ENCODE data around the gene RPN2. TPM values are rescaled to one million over a fixed set of nuclear protein-coding genes. Genes with fewer than 3 reads are reported as not detected.

RPN2 gene
- polyA plus RNA-seq, 1 of the 3 experiments (the other 2 are of a cell fraction) = 420 TPM

DNA sequence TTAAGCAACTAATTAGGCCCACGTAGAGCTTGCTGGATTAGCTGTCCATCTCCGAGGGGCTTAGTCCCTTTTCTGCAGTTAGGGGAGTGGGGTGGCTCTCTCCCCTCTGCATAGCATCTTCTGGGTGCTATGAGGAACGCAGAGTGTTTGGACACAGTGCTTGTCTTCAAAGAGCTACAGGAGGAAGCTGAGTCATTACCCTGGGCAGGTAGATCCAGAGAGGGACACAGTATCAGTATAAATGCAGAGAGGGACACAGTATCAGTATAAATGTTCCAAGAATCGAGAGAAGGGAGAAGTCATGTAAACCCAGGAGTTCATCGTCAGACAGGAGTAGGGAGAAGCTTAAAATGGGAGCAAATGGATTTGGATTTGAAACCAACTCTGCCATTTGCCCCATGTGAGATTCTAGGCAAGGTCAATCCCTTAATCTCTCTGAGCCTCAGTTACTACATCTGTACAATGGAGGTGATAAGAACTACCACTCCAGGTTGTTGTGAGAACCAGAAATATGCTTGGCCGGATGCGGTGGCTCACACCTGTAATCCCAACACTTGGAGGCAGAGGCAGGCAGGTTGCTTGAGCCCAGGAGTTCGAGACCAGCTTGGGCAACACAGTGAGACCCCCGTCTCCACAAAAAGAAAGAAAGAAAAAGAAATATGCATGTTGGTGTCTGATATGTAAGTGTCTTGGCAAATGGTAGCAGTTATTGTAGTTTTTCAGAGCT, 88.0 kb downstream of the RPN2 start:
- H3F3A ChIP-seq (replicated peaks; ENCODE audit: insufficient read depth) = no peaks in the 10 kb centered on the region
- no peaks in the 10 kb centered on the region for H3K27me3 ChIP-seq (ENCODE audit: insufficient read depth)
- H3K79me2 ChIP-seq (ENCODE audit: insufficient read depth) = no peaks in the 10 kb centered on the region
- CTCF ChIA-PET = interaction anchor here (1.3 to 1.8 kb wide), 3 partner anchors 10 to 267 kb away, joined by 3 to 6 read pairs (median 5); no protein-coding TSS in a partner anchor
- H3K36me3 ChIP-seq (replicated peaks in 1 of 2; ENCODE audit: control insufficient read depth in 1 of 2, insufficient read depth in 2 of 2, low read length in 1 of 2) = no peaks in the 10 kb centered on the region
- H3K27ac ChIP-seq (ENCODE audit: low read depth in 2 of 2, low read length in 1 of 2) = no peak overlapping the region
- DNase-seq = no peak
- peaks cover 0 to 15% of the 10 kb centered on the region in 2 experiments; a peak in 1 of 4 replicates for H3K4me1 ChIP-seq (ENCODE audit: control insufficient read depth in 1 of 2, insufficient read depth in 2 of 2, low read depth in 1 of 2, low read length in 1 of 2)
- POLR2A ChIA-PET = interaction anchor here (0.6 kb wide), 2 partner anchors 80 to 254 kb away, joined by 3 to 4 read pairs; partner anchors contain the start of gene NNAT
- H3K9me2 ChIP-seq = no peaks in the 10 kb centered on the region
- no peak overlapping the region for H2AFZ ChIP-seq (ENCODE audit: low read depth)
- no peak for TF ChIP-seq POLR2AphosphoS5 (IDR thresholded peaks at IDR 0.05; ENCODE audit: low read depth, low read length)
- TF ChIP-seq, protein P1, sequence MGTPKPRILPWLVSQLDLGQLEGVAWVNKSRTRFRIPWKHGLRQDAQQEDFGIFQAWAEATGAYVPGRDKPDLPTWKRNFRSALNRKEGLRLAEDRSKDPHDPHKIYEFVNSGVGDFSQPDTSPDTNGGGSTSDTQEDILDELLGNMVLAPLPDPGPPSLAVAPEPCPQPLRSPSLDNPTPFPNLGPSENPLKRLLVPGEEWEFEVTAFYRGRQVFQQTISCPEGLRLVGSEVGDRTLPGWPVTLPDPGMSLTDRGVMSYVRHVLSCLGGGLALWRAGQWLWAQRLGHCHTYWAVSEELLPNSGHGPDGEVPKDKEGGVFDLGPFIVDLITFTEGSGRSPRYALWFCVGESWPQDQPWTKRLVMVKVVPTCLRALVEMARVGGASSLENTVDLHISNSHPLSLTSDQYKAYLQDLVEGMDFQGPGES (IDR thresholded peaks at IDR 0.05; ENCODE audit: low read depth, low read length) = no peak
- TF ChIP-seq EP300 (IDR thresholded peaks at IDR 0.05; ENCODE audit: borderline replicate concordance in 1 of 2, low read depth in 1 of 2, low read length in 1 of 2) = no peak
- TF ChIP-seq CHD2 (IDR thresholded peaks at IDR 0.05; ENCODE audit: low read length, partially characterized antibody) = no peak
- TF ChIP-seq GATA2 (CRISPR knock-in tag; IDR thresholded peaks at IDR 0.05) = no peak
- no peak for TF ChIP-seq ELF1 (IDR thresholded peaks at IDR 0.05)
- no peak for TF ChIP-seq SIN3A (IDR thresholded peaks at IDR 0.05; ENCODE audit: borderline replicate concordance, low read depth, low read length)
- no peak for TF ChIP-seq RCOR1 (IDR thresholded peaks at IDR 0.05; ENCODE audit: low read length)
- TF ChIP-seq TCF12 (IDR thresholded peaks at IDR 0.05) = no peak
- no peak for TF ChIP-seq TEAD4 (IDR thresholded peaks at IDR 0.05; ENCODE audit: borderline replicate concordance, insufficient read depth)
- no peak for TF ChIP-seq JUND (IDR thresholded peaks at IDR 0.05)
- TF ChIP-seq RXRA (IDR thresholded peaks at IDR 0.05; ENCODE audit: borderline replicate concordance, low read depth) = no peak
- no peak for TF ChIP-seq RFX5 (IDR thresholded peaks at IDR 0.05; ENCODE audit: low read length)
- TF ChIP-seq FOXM1 (IDR thresholded peaks at IDR 0.05; ENCODE audit: low read depth) = no peak
- TF ChIP-seq, protein P2, sequence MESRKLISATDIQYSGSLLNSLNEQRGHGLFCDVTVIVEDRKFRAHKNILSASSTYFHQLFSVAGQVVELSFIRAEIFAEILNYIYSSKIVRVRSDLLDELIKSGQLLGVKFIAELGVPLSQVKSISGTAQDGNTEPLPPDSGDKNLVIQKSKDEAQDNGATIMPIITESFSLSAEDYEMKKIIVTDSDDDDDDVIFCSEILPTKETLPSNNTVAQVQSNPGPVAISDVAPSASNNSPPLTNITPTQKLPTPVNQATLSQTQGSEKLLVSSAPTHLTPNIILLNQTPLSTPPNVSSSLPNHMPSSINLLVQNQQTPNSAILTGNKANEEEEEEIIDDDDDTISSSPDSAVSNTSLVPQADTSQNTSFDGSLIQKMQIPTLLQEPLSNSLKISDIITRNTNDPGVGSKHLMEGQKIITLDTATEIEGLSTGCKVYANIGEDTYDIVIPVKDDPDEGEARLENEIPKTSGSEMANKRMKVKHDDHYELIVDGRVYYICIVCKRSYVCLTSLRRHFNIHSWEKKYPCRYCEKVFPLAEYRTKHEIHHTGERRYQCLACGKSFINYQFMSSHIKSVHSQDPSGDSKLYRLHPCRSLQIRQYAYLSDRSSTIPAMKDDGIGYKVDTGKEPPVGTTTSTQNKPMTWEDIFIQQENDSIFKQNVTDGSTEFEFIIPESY (IDR thresholded peaks at IDR 0.05; ENCODE audit: borderline replicate concordance, low read depth) = no peak
- TF ChIP-seq, protein P3, sequence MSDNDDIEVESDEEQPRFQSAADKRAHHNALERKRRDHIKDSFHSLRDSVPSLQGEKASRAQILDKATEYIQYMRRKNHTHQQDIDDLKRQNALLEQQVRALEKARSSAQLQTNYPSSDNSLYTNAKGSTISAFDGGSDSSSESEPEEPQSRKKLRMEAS (IDR thresholded peaks at IDR 0.05; ENCODE audit: low read depth) = no peak
- no peak for TF ChIP-seq FOXJ3 (CRISPR knock-in tag; IDR thresholded peaks at IDR 0.05)
- no peak overlapping the region for H3K9ac ChIP-seq
- H3K4me2 ChIP-seq = no peak overlapping the region
- no peak overlapping the region for H3K4me3 ChIP-seq (ENCODE audit: low read depth in 2 of 2, low read length in 1 of 2)
- 61% methylated on average over 9 of the region's 9 CpGs for WGBS (ENCODE audit: low lambda C conversion rate)
- no peaks in the 10 kb centered on the region for H4K20me1 ChIP-seq (ENCODE audit: insufficient read depth)
- H3K9me3 ChIP-seq = no peaks in the 10 kb centered on the region
